HEK293 (cell line): ENCODE measurements around the gene ZNF48.
A peak's percentile ranks its signal among the peaks of the same experiment; 100 is the strongest.

Experiments
- KLF7 ChIP-seq: fragments of 450-650 bp; formaldehyde crosslinking; IDR thresholded peaks from 2 replicates; pipeline ENCODE4 v1.5.1; 2016; ENCODE audit warnings: missing biosample characterization, missing genetic modification characterization, borderline replicate concordance
- MEIS1 ChIP-seq: sonication (generic); formaldehyde crosslinking; IDR thresholded peaks from 2 replicates; pipeline ENCODE4 v1.8.1; 2022; ENCODE audit warnings: missing genetic modification reagents, mild to moderate bottlenecking, borderline replicate concordance
- SETDB1 ChIP-seq: IDR thresholded peaks from one replicate; pipeline ENCODE4 v1.6.1; 2017; ENCODE audit warnings: mild to moderate bottlenecking, low read length, moderate library complexity, mixed read lengths; ENCODE audit not compliant: insufficient read length
- SP2 ChIP-seq: fragments of 450-650 bp; formaldehyde crosslinking; IDR thresholded peaks from 2 replicates; pipeline ENCODE4 v1.5.1; 2016; ENCODE audit warnings: missing biosample characterization, missing genetic modification characterization
- ZBTB21 ChIP-seq: fragments of 450-650 bp; formaldehyde crosslinking; IDR thresholded peaks from 2 replicates; pipeline ENCODE4 v1.5.1; 2017; ENCODE audit warnings: missing biosample characterization, missing genetic modification characterization
- ZBTB48 ChIP-seq: fragments of 450-650 bp; formaldehyde crosslinking; IDR thresholded peaks from 2 replicates; pipeline ENCODE4 v1.5.1; 2016; ENCODE audit warnings: missing biosample characterization, missing genetic modification characterization
- ZBTB8A ChIP-seq: fragments of 450-650 bp; formaldehyde crosslinking; IDR thresholded peaks from 2 replicates; pipeline ENCODE4 v1.5.1; 2016; ENCODE audit warnings: missing biosample characterization, missing genetic modification characterization
- ZFHX2 ChIP-seq: fragments of 450-650 bp; formaldehyde crosslinking; conservative IDR thresholded peaks from 2 replicates; pipeline ENCODE4 v1.5.1; 2016; ENCODE audit warnings: missing biosample characterization, missing genetic modification characterization
- ZNF2 ChIP-seq: fragments of 450-650 bp; formaldehyde crosslinking; IDR thresholded peaks from 2 replicates; pipeline ENCODE4 v1.5.1; 2016; ENCODE audit warnings: missing biosample characterization, missing genetic modification characterization
- ZNF221 ChIP-seq: fragments of 450-650 bp; formaldehyde crosslinking; IDR thresholded peaks from 2 replicates; pipeline ENCODE4 v1.5.1; 2017; ENCODE audit warnings: missing biosample characterization, missing genetic modification characterization, borderline replicate concordance
- ZNF223 ChIP-seq: fragments of 450-650 bp; formaldehyde crosslinking; IDR thresholded peaks from 2 replicates; pipeline ENCODE4 v1.5.1; 2016; ENCODE audit warnings: missing biosample characterization, missing genetic modification characterization
- ZNF248 ChIP-seq: fragments of 450-650 bp; formaldehyde crosslinking; IDR thresholded peaks from 2 replicates; pipeline ENCODE4 v1.5.1; 2017; ENCODE audit warnings: missing biosample characterization, missing genetic modification characterization
- ZNF350 ChIP-seq: fragments of 450-650 bp; formaldehyde crosslinking; IDR thresholded peaks from 2 replicates; pipeline ENCODE4 v1.5.0; 2017; ENCODE audit warnings: missing biosample characterization, mild to moderate bottlenecking, missing genetic modification characterization
- ZNF366 ChIP-seq: fragments of 450-650 bp; formaldehyde crosslinking; conservative IDR thresholded peaks from 2 replicates; pipeline ENCODE4 v1.5.1; 2016; ENCODE audit warnings: missing biosample characterization, missing genetic modification characterization
- ZNF404 ChIP-seq: fragments of 450-650 bp; formaldehyde crosslinking; IDR thresholded peaks from 2 replicates; pipeline ENCODE4 v1.5.1; 2017; ENCODE audit warnings: missing biosample characterization, missing genetic modification characterization
- ZNF529 ChIP-seq: fragments of 450-650 bp; formaldehyde crosslinking; IDR thresholded peaks from 2 replicates; pipeline ENCODE4 v1.5.1; 2017; ENCODE audit warnings: missing genetic modification characterization, missing biosample characterization; ENCODE audit not compliant: insufficient replicate concordance
- ZNF530 ChIP-seq: fragments of 450-650 bp; formaldehyde crosslinking; IDR thresholded peaks from 2 replicates; pipeline ENCODE4 v1.5.1; 2016; ENCODE audit warnings: low read depth, missing biosample characterization, missing genetic modification characterization
- ZNF544 ChIP-seq: fragments of 450-650 bp; formaldehyde crosslinking; IDR thresholded peaks from 2 replicates; pipeline ENCODE4 v1.5.0; 2017; ENCODE audit warnings: missing biosample characterization, missing genetic modification characterization
- ZNF549 ChIP-seq: fragments of 450-650 bp; IDR thresholded peaks from 2 replicates; pipeline ENCODE4 v1.5.1; 2018; ENCODE audit warnings: missing biosample characterization, missing genetic modification characterization, mild to moderate bottlenecking, inconsistent platforms, moderate library complexity
- ZNF555 ChIP-seq: fragments of 450-650 bp; formaldehyde crosslinking; conservative IDR thresholded peaks from 2 replicates; pipeline ENCODE4 v1.5.1; 2017; ENCODE audit warnings: missing biosample characterization, mild to moderate bottlenecking, missing genetic modification characterization, inconsistent platforms
- ZNF571 ChIP-seq: fragments of 450-650 bp; formaldehyde crosslinking; IDR thresholded peaks from 2 replicates; pipeline ENCODE4 v1.5.0; 2017; ENCODE audit warnings: missing biosample characterization, missing genetic modification characterization
- ZNF629 ChIP-seq: fragments of 450-650 bp; formaldehyde crosslinking; IDR thresholded peaks from 2 replicates; pipeline ENCODE4 v1.5.1; 2017; ENCODE audit warnings: missing biosample characterization, missing genetic modification characterization
- ZNF654 ChIP-seq: fragments of 450-650 bp; formaldehyde crosslinking; IDR thresholded peaks from 2 replicates; pipeline ENCODE4 v1.5.1; 2016; ENCODE audit warnings: low read depth, missing biosample characterization, missing genetic modification characterization
- ZNF677 ChIP-seq: fragments of 450-650 bp; IDR thresholded peaks from 2 replicates; pipeline ENCODE4 v1.5.0; 2018; ENCODE audit warnings: missing biosample characterization, mild to moderate bottlenecking, missing genetic modification characterization, moderate library complexity
- ZNF707 ChIP-seq: fragments of 450-650 bp; formaldehyde crosslinking; IDR thresholded peaks from 2 replicates; pipeline ENCODE4 v1.5.1; 2016; ENCODE audit warnings: missing biosample characterization, missing genetic modification characterization
- ZNF791 ChIP-seq: fragments of 450-650 bp; formaldehyde crosslinking; IDR thresholded peaks from 2 replicates; pipeline ENCODE4 v1.5.1; 2016; ENCODE audit warnings: missing biosample characterization, missing genetic modification characterization
- ZSCAN23 ChIP-seq: fragments of 450-650 bp; formaldehyde crosslinking; IDR thresholded peaks from 2 replicates; pipeline ENCODE4 v1.5.1; 2016; ENCODE audit warnings: missing biosample characterization, missing genetic modification characterization
- TF ChIP-seq, protein P1 (sequence below): fragments of 450-650 bp; formaldehyde crosslinking; IDR thresholded peaks from 2 replicates; pipeline ENCODE4 v1.5.1; 2016; ENCODE audit warnings: missing biosample characterization, missing genetic modification characterization
- TF ChIP-seq, protein P2 (sequence below): fragments of 450-650 bp; IDR thresholded peaks from 2 replicates; pipeline ENCODE4 v1.5.1; 2018; ENCODE audit warnings: missing biosample characterization, mild to moderate bottlenecking, missing genetic modification characterization
- TF ChIP-seq, protein P3 (sequence below): fragments of 450-650 bp; formaldehyde crosslinking; IDR thresholded peaks from 2 replicates; pipeline ENCODE4 v1.5.1; 2016; ENCODE audit warnings: missing biosample characterization, missing genetic modification characterization
- TF ChIP-seq, protein P4 (sequence below): fragments of 450-650 bp; formaldehyde crosslinking; IDR thresholded peaks from 2 replicates; pipeline ENCODE4 v1.5.1; 2016; ENCODE audit warnings: missing biosample characterization, missing genetic modification characterization
- TF ChIP-seq, protein P5 (sequence below): fragments of 450-650 bp; formaldehyde crosslinking; IDR thresholded peaks from 2 replicates; pipeline ENCODE4 v1.5.1; 2016; ENCODE audit warnings: missing biosample characterization, missing genetic modification characterization
- TF ChIP-seq, protein P6 (sequence below): fragments of 450-650 bp; formaldehyde crosslinking; IDR thresholded peaks from 2 replicates; pipeline ENCODE4 v1.5.1; 2016; ENCODE audit warnings: missing biosample characterization, missing genetic modification characterization

Gene ZNF48

DNA sequence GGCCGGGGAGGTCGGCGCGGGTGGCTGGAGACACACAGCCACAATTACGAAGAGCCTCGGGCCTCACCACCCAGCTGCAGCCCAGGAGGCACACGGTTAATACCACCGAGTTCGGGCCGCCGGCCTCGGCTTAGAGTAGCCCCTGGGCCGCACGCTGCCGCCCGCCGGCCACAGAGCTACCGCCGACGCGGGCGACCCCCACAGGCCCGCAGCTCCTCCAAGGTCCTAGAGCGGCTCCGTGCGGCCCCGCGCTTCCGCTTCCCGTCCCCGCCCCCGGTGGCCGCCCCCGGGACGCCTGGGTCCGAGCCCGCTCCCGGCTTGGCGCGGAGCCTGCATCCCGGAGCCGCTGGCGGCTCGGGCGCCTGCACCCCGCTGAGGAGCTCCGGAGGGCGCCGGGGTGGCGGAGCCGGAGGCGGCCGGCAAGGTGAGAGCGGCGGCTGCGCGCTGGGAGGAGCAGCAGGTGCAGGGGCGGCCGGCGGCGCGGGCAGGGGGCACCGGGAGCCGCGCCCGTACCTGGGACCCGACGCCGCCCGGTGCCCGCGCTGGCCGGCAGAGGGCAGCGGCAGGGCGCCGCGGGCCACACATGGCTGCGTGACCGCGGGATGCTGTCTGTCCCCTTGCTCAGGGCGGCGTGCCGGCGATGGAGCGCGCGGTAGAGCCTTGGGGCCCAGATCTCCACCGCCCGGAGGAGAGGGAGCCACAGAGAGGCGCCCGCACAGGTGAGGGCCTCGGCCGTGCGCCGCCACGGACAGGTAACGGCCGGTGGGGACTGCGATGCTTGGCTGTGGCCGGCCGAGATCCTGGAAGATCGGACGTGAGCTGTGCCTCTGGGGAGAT, at the start of gene ZNF48 (continued):
- TF ChIP-seq ZNF544 (tag by site-specific recombination): no peak
- TF ChIP-seq ZNF629 (tag by site-specific recombination): peak; percentile 70
- TF ChIP-seq ZNF791: no peak
- TF ChIP-seq ZNF350: no peak
- no peak for TF ChIP-seq ZNF404
- no peak for TF ChIP-seq ZNF549 (tag by site-specific recombination)
- TF ChIP-seq, protein P1, sequence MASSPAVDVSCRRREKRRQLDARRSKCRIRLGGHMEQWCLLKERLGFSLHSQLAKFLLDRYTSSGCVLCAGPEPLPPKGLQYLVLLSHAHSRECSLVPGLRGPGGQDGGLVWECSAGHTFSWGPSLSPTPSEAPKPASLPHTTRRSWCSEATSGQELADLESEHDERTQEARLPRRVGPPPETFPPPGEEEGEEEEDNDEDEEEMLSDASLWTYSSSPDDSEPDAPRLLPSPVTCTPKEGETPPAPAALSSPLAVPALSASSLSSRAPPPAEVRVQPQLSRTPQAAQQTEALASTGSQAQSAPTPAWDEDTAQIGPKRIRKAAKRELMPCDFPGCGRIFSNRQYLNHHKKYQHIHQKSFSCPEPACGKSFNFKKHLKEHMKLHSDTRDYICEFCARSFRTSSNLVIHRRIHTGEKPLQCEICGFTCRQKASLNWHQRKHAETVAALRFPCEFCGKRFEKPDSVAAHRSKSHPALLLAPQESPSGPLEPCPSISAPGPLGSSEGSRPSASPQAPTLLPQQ (tag by site-specific recombination): peak; percentile 66
- TF ChIP-seq SP2 (tag by site-specific recombination): peak; percentile 72
- no peak; the same call in 1 of the 2 replicates for TF ChIP-seq ZNF221
- no peak for TF ChIP-seq ZNF248 (tag by site-specific recombination)
- no peak for TF ChIP-seq ZNF223 (tag by site-specific recombination)
- no peak for TF ChIP-seq ZNF571
- TF ChIP-seq ZBTB21 (tag by site-specific recombination): no peak
- TF ChIP-seq ZNF2: peak; percentile 84
- peak; percentile 78 for TF ChIP-seq KLF7 (tag by site-specific recombination)
- TF ChIP-seq, protein P2, sequence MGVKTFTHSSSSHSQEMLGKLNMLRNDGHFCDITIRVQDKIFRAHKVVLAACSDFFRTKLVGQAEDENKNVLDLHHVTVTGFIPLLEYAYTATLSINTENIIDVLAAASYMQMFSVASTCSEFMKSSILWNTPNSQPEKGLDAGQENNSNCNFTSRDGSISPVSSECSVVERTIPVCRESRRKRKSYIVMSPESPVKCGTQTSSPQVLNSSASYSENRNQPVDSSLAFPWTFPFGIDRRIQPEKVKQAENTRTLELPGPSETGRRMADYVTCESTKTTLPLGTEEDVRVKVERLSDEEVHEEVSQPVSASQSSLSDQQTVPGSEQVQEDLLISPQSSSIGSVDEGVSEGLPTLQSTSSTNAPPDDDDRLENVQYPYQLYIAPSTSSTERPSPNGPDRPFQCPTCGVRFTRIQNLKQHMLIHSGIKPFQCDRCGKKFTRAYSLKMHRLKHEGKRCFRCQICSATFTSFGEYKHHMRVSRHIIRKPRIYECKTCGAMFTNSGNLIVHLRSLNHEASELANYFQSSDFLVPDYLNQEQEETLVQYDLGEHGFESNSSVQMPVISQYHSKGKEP (tag by site-specific recombination): peak; percentile 62; the same call in 1 of the 2 replicates
- TF ChIP-seq ZBTB48 (tag by site-specific recombination): no peak; the same call in 1 of the 2 replicates
- TF ChIP-seq ZNF529 (tag by site-specific recombination): no peak
- TF ChIP-seq, protein P3, sequence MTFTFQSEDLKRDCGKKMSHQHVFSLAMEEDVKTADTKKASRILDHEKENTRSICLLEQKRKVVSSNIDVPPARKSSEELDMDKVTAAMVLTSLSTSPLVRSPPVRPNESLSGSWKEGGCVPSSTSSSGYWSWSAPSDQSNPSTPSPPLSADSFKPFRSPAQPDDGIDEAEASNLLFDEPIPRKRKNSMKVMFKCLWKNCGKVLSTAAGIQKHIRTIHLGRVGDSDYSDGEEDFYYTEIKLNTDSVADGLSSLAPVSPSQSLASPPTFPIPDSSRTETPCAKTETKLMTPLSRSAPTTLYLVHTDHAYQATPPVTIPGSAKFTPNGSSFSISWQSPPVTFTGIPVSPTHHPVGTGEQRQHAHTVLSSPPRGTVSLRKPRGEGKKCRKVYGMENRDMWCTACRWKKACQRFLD (tag by site-specific recombination): no peak
- TF ChIP-seq MEIS1 (CRISPR knock-in tag): no peak
- no peak for TF ChIP-seq ZNF530
- TF ChIP-seq ZNF555 (tag by site-specific recombination): no peak
- TF ChIP-seq ZFHX2: peak; percentile 90
- peak; percentile 93 for TF ChIP-seq ZBTB8A
- no peak for TF ChIP-seq ZNF654
- TF ChIP-seq, protein P4, sequence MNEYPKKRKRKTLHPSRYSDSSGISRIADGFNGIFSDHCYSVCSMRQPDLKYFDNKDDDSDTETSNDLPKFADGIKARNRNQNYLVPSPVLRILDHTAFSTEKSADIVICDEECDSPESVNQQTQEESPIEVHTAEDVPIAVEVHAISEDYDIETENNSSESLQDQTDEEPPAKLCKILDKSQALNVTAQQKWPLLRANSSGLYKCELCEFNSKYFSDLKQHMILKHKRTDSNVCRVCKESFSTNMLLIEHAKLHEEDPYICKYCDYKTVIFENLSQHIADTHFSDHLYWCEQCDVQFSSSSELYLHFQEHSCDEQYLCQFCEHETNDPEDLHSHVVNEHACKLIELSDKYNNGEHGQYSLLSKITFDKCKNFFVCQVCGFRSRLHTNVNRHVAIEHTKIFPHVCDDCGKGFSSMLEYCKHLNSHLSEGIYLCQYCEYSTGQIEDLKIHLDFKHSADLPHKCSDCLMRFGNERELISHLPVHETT (tag by site-specific recombination): peak; percentile 84
- no peak for TF ChIP-seq ZNF707
- TF ChIP-seq ZNF677 (tag by site-specific recombination): peak; percentile 50; the same call in 1 of the 2 replicates
- TF ChIP-seq, protein P5, sequence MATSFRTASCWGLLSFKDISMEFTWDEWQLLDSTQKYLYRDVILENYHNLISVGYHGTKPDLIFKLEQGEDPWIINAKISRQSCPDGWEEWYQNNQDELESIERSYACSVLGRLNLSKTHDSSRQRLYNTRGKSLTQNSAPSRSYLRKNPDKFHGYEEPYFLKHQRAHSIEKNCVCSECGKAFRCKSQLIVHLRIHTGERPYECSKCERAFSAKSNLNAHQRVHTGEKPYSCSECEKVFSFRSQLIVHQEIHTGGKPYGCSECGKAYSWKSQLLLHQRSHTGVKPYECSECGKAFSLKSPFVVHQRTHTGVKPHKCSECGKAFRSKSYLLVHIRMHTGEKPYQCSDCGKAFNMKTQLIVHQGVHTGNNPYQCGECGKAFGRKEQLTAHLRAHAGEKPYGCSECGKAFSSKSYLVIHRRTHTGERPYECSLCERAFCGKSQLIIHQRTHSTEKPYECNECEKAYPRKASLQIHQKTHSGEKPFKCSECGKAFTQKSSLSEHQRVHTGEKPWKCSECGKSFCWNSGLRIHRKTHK (tag by site-specific recombination): no peak
- TF ChIP-seq ZNF366 (tag by site-specific recombination): no peak
- no peak for TF ChIP-seq ZSCAN23
- no peak for TF ChIP-seq SETDB1
- TF ChIP-seq, protein P6, sequence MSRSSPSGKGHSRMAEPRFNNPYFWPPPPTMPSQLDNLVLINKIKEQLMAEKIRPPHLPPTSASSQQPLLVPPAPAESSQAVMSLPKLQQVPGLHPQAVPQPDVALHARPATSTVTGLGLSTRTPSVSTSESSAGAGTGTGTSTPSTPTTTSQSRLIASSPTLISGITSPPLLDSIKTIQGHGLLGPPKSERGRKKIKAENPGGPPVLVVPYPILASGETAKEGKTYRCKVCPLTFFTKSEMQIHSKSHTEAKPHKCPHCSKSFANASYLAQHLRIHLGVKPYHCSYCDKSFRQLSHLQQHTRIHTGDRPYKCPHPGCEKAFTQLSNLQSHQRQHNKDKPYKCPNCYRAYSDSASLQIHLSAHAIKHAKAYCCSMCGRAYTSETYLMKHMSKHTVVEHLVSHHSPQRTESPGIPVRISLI (tag by site-specific recombination): no peak
